ENCODE data around the gene MYRIP.

- TF ChIP-seq, protein P1, sequence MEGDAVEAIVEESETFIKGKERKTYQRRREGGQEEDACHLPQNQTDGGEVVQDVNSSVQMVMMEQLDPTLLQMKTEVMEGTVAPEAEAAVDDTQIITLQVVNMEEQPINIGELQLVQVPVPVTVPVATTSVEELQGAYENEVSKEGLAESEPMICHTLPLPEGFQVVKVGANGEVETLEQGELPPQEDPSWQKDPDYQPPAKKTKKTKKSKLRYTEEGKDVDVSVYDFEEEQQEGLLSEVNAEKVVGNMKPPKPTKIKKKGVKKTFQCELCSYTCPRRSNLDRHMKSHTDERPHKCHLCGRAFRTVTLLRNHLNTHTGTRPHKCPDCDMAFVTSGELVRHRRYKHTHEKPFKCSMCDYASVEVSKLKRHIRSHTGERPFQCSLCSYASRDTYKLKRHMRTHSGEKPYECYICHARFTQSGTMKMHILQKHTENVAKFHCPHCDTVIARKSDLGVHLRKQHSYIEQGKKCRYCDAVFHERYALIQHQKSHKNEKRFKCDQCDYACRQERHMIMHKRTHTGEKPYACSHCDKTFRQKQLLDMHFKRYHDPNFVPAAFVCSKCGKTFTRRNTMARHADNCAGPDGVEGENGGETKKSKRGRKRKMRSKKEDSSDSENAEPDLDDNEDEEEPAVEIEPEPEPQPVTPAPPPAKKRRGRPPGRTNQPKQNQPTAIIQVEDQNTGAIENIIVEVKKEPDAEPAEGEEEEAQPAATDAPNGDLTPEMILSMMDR (IDR thresholded peaks at IDR 0.05; ENCODE audit: low read depth, low read length): no peak
- TF ChIP-seq POLR2A (IDR thresholded peaks at IDR 0.05; ENCODE audit: extremely low read depth, insufficient read length) (no peak), MYC (IDR thresholded peaks at IDR 0.05; ENCODE audit: low read depth, low read length) (no peak)
- TF ChIP-seq, protein P2, sequence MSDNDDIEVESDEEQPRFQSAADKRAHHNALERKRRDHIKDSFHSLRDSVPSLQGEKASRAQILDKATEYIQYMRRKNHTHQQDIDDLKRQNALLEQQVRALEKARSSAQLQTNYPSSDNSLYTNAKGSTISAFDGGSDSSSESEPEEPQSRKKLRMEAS (IDR thresholded peaks at IDR 0.05; ENCODE audit: low read depth, low read length): no peak
Observed at GRCh38 chr3:40200692-40201316, 391.4 kb downstream of the MYRIP start.
